AG20443 (cell line): ENCODE data around the gene SORCS2.

Experiments
- DNase-seq: peaks from one replicate; pipeline ENCODE4 v3.0.0; 2012; ENCODE audit warnings: low spot score, mixed read lengths

The SORCS2 gene

GRCh38 chr4:7306021-7306965 is 114.0 kb downstream of the SORCS2 start:
- DNase-seq: no peak

DNA sequence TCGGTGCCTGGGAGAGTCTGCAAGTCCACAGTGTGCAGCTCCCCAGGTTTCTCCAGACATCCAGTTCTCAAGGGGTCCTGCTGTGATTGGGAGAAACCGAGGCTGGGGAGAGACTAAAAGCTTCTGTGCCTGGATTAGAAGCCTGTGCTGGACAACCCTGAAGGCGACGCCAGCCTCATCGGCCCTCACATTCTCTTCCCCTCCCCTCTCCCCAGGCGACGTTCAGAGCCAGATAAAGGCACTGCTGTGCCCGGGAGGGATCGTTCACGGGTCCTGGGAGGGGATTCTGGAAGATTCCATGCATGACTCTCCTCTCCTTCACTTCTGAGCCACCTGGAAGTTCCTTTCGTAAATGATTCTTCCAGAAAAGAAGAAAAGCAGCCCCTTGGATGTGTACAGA is 114.6 kb downstream of the SORCS2 start:
- DNase-seq: no peak

GRCh38 chr4:7307394-7308099 is 115.2 kb downstream of the SORCS2 start:
- DNase-seq: no peak

- no peak for DNase-seq
Measured at GRCh38 chr4:7309181-7309580, 116.8 kb downstream of the SORCS2 start.

GRCh38 chr4:7309636-7310390 is 117.5 kb downstream of the SORCS2 start:
- DNase-seq: no peak

DNA sequence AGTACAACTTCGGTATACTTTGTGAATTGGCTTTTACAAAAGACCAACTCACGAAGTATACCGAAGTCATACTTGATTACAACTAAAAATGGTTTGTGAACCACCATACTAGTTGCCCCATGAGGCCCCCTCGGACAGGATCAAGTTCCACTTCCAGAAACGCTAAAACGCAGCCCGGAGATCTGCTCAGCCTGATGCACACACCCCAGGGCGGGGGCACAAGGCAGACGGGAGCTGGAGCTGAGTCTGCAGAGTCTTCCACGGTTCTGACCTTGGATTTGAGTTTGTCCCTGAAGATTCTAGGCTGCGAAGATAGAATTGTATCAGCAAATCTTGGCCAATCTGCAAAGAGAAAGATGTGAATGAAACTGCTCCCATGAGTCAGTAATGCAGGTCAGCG is 118.1 kb downstream of the SORCS2 start:
- no peak for DNase-seq

GRCh38 chr4:7311205-7311604 is 118.9 kb downstream of the SORCS2 start:
- DNase-seq: no peak

- no peak for DNase-seq
Measured at GRCh38 chr4:7312691-7313090, 120.4 kb downstream of the SORCS2 start.

DNA sequence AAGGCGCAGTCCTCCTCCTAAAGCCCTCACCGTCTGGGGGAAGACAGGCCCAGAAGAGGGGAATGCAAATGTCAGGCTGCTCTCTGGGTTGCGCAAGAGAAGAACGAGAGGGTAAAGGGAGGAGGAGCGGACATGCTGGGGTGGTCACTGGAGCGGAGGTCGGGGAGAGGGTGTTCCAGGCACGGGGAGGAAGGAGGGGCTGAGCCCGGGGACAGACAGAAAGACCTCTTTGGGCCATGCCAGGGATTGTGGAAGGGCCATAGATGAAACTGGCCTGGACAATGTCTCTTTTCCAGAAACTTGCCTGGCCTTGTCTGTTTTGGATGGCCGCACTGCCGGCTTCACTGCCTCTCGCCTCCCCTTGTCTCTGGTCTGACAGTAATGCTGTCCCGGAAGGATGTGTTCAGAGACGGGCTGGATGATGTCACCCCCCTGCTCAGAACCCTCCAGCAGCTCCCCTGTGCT is 121.0 kb downstream of the SORCS2 start:
- no peak for DNase-seq

DNA sequence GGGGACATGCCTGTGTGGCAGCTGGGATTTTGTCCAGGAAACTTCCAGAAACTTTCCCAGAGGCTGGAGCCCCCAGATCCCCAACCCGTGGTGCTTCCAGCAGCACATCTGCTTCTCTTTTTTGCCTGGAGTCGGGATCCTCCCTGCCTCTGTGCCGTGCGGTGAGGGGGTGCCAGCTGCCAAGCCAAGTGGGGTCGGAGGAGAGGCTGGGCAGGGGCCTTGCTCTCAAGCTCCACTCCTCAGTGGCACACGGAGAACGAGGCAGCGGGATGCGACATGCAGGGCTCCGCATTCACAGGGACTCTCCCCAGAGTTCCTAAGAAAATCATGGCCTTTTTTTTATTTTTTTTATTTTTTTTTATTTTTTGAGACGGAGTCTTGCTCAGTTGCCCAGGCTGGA is 121.7 kb downstream of the SORCS2 start:
- no peak for DNase-seq

- DNase-seq: no peak
Measured at GRCh38 chr4:7315286-7315685, 122.9 kb downstream of the SORCS2 start.

- no peak for DNase-seq
Measured at GRCh38 chr4:7315935-7316334, 123.6 kb downstream of the SORCS2 start.

GRCh38 chr4:7319024-7319423 is 126.7 kb downstream of the SORCS2 start:
- no peak for DNase-seq

DNA sequence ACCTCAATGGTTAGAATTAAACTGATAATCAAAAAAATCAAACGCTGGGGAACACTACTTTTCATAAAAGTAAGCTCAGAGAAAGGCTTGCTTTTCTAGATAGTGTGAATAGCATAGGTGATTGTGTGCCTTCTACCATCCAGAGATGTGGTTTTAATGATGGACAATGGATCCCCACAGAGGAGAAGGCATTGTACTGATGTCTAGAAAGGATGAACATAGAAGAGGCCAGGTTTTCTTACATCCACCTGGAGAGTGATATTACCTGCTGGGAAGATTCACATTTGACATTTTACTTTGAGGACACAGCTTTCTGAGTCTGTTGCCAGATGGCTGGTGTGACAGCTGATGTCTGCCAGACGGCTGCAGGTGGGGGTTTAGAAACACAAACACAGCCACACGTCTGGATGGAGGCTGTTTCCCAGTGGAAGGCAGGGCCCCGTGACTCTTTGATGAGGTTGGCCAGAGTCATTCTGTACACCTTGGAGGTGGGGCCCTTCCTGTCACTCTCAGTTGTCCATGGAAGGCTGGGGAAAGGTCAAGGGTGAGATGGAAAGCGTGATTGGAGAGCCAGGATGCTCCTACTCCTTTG is 128.0 kb downstream of the SORCS2 start:
- DNase-seq: no peak

DNA sequence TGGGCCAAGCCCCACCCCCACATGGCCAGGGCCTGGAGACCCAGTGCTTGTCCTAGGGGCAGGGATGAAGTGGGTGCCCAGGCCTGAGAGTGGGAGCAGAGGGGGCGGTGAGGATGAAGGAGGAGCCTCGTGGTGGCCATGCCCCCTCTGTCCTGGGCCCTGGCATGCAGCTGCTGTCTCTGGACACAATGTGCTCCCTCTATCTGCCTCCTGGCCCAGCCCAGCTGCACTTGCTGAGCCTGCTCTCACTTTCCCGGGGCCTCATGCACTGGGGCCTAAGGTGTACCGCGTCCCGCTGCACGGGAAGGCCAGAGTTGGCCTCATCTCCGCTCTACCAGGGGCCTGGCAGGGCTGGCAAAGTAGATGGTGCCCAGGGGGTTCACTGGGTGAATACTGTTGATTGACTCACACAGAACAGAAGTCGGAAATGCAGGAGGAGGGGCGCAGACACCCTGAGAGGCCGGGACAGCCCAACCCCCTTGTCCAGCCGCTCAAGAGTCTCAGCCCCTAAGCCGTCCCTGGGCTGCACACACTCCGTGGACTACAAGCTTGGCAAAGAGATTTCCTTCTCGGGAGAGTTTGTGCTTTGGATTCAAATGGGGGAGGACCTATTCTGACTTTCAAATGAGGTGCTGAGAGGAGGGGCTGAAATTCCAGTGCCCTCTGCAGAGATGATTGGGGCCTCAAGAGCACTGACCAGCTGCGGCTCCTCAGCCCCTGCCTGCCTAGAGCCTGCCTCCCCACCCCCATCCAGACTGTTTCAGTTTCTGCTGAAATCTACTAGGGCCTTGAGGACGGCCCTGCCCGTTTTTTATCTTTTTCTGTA is 130.0 kb downstream of the SORCS2 start:
- DNase-seq: no peak

- DNase-seq: no peak
Measured at GRCh38 chr4:7323461-7323871, 131.1 kb downstream of the SORCS2 start.

DNA sequence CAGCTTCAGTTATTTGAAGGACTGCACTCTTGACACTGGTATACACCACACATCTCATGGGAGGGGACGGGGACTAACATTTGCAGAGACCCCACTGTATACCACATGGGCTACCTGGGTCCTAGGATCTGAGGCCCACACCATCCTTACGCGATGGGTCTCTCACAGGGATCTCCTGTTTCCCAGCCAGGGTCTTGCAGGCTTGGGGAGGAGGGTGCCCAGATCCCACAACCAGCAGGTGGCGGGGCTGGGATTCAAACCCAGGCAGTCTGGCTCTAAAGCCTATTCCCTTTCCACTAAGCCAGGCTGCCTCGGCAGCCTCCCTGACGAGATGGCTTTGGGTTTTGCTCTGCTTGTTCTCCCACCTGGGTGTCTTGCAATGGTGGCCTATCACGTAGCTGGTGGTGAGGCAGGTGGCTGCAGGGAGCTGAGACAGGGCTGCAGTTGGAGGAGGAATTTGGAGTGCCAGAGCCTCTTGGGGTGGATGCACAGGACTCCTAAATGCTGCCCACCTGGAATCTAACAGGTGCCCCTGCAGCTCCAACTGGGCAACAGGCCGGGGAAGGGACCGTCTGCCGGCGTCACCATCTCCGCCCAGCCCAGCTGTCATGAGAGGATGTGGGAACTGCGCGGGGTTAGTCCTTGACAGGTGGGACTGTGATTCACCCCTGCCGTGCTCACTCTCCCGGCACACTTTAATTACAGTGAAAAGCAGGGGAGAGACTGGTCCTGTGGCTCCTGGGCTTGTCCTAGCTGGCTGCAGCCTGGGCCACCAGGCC is 131.7 kb downstream of the SORCS2 start:
- no peak for DNase-seq

GRCh38 chr4:7324651-7325121 is 132.3 kb downstream of the SORCS2 start:
- no peak for DNase-seq

DNA sequence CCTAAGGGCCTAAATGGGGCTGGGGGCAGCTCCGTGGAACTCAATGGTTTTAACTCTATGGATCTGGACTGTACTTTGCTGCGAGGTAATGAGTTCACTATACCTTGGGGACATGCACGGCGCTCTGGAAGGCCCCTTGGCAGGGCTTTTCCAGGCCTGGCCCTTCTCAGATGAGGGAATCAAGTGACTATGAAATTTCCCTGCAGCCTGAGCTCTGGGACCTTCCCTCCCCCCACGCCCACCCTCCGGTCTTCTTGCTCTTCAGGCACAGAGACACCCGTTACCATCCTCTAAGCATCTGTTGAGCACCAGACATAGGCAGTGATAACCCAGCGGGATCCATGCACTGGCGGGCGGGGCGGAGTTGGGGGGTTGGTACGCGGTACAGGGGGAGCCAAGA is 133.2 kb downstream of the SORCS2 start:
- DNase-seq: no peak

GRCh38 chr4:7326306-7326692 is 134.0 kb downstream of the SORCS2 start:
- DNase-seq: no peak
